GM18507 (cell line): ENCODE measurements around the gene TUBGCP6.
"Not testable (repeated sequence)": the region's sequence is repeated elsewhere in the genome, so short reads cannot be mapped to it uniquely, and the experiment has no call there.

ENCODE experiments used
- DNase-seq: peaks from one replicate; pipeline ENCODE4 v3.0.0; 2011; ENCODE audit warnings: low read depth; ENCODE audit not compliant: insufficient read length; ENCODE audit errors: extremely low spot score
- FAIRE-seq: peaks from 2 replicates; lab custom pipeline; 2011; peaks lifted over from hg19 to GRCh38; lab: Jason Lieb, UNC

Gene TUBGCP6

GRCh38 chr22:50177537-50178470 lies 67.0 kb downstream of the TUBGCP6 start:
- no peak for FAIRE-seq

DNA sequence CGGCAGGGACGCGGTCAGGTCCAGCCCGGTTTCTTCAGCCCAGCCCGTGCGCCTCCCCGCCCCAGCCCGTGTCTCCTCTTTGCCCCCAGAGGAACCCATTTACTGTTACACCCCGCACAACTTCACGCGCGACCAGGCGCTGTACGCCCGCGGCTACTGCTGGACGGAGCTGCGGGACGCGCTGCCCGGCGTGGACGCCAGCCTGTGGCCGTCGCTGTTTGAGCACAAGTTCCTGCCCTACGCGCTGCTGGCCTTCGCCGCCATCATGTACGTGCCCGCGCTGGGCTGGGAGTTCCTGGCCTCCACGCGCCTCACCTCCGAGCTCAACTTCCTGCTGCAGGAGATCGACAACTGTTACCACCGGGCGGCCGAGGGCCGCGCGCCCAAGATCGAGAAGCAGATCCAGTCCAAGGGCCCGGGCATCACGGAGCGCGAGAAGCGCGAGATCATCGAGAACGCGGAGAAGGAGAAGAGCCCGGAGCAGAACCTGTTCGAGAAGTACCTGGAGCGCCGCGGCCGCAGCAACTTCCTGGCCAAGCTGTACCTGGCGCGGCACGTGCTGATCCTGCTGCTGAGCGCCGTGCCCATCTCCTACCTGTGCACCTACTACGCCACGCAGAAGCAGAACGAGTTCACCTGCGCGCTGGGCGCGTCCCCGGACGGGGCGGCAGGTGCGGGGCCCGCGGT lies 67.8 kb downstream of the TUBGCP6 start:
- FAIRE-seq (no peak), DNase-seq (no peak)

More at GRCh38 chr22:50177537-50178470, 67.0 kb downstream of the TUBGCP6 start:
- DNase-seq = no peak

GRCh38 chr22:50175921-50176849 lies 68.6 kb downstream of the TUBGCP6 start:
- no peak for DNase-seq
- no peak for FAIRE-seq

DNA sequence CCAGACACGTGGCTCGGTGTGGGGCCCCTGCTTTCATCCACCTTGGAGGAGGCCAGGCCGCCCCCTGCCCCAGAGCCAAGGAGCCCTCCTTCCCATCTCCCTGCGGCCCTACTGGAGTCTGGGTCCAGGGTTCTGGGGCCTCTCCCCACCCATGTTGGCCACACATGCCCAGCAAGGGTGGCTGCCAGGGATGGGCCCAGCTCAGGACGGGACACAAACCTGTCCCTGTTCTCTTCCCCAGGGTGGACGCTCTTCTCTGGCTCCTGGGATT lies 69.7 kb downstream of the TUBGCP6 start:
- FAIRE-seq = no peak
- no peak for DNase-seq

GRCh38 chr22:50174382-50175190 lies 70.2 kb downstream of the TUBGCP6 start:
- FAIRE-seq (no peak), DNase-seq (no peak)

DNA sequence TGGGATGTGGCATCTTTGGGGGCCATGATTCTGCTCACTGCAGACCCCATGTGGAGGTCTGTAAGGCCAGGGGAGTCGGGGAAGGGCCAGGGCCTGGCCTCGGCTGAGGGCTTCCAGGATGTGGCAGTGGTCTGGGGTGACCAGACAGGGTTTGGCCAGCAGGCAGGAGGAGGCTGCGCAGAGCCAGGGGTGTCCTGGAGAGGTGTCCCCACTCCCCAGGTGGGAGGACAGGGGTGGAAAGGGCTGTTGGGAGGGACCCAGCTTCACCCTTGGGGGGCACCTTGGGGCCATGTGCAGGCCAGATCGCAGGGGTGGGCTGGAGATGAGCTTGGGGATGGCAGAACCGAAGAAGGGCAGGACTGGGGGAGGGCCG lies 70.9 kb downstream of the TUBGCP6 start:
- FAIRE-seq = no peak
- DNase-seq = no peak

- FAIRE-seq (no peak), DNase-seq (no peak)
Measured at GRCh38 chr22:50173311-50173982, 71.4 kb downstream of the TUBGCP6 start.

DNA sequence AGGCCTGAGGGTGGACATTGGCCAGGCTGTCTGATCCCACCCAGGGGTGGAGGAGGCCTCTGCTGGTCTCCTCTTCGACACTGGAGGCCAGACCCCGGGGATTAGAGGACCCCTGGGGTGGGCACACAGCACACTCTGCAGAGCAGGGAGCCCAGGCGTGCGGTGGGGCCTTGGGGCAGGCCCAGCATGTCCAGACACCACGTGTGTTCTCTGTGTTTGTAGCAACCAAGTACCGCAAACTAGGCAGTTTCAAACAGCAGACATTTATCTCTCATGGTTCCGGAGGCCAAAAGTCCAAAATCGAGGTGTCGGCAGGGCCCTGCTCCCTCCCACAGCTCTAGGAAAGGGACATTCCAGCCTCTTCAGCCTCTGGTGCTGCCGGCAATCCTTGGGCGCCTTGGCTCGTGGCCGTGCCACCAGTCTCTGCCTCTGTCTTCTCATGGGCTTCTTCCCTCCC lies 72.8 kb downstream of the TUBGCP6 start:
- DNase-seq = no peak
- FAIRE-seq = no peak

- FAIRE-seq (no peak), DNase-seq (no peak)
Measured at GRCh38 chr22:50171319-50171964, 73.4 kb downstream of the TUBGCP6 start.

DNA sequence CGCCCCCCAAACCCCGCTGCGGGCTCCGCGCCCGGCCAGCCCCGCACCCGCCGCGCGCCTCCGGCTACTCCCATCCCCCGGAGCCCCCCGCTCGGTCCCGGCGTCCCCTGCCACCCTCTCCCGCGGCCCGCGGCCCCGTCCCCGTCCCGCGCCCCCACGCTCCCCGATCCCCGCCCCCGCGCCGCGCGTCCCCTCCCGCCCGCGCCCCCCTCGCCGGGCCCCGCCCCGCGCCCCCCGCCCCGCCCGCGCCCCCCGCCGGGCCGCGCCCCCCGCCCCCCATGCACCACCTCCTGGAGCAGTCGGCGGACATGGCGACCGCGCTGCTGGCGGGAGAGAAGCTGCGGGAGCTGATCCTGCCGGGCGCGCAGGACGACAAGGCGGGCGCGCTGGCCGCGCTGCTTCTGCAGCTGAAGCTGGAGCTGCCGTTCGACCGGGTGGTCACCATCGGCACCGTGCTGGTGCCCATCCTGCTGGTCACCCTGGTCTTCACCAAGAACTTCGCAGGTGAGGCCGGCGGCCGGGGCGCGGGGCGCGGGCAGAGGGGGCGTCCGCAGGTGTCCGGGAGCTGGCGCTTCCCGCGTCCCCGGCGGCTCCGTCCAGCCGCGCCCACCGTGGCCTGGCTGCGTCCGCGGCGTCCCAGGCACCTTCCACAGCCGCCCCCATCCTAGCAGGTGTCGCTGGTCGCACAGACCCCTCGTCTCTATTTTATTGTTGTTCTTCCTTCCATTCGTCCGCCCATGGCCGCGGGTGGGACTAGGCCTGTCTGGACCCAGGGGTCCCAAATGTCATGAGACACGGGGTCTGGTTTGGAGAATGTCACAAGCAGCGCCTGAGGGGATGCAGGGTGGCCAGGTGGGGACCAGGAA lies 74.1 kb downstream of the TUBGCP6 start, which contains the start of gene PANX2:
TSS of gene PANX2 (plus strand) at position 279 of the 866 bp plus-strand sequence. CDS start at position 279, 0 bp downstream.
- FAIRE-seq (no peak), DNase-seq (no peak)

DNA sequence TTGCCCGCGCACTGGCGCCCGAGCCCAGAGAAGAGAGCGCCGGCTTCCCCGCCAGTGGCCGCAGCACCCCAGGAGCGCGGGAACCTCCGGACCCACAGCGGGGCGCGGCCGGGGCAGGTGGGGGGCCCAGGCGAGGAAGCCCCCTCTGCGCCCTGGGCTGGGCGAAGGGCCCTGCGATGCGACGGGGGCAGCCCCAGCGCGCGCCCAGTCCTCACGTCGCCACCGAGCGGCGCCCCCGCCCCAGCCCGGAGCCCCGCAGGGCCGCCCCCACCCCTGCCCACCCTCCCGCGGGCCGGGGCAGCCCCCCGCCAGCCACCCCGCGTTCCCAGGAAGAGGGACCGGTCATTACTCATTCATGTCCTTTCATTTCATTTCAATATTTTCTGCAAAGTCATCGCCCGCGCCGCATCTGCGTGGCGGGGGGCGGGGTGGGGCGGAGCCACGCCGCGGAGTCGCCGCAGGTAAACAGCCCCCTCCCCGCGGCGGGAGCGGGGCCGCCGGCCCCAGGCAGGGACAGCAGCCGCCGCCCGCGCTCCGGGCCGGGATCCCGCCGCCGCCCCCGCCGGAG lies 75.0 kb downstream of the TUBGCP6 start:
- DNase-seq = no peak
- FAIRE-seq = no peak

DNA sequence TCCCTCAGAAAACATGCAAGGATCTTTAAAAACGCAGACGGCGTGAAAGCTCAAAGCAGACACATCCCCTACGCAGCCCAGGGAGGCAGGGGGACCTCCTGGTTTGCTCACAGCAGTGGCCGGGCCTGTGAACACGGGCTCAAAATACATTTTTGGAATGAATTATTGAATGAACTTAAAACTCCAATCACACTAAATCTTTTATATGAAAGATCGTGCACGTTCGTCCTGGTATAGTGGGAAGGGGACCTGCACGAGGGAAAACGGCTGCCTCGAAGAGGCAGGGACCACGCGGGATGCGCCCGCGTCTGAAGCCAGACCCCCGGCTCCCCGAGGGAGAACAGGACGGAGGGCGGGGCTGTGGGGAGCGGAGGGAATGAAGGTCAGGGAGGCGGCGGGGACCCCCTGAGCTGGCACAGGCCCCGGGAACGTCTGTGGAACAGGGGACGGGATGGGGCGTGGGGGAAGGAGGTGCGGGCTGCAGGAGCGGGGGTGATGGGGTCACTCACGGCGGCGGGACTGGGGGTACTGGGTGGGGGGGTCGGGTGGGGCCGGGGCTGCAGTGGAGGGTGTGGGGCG lies 75.6 kb downstream of the TUBGCP6 start:
- FAIRE-seq = no peak

DNA sequence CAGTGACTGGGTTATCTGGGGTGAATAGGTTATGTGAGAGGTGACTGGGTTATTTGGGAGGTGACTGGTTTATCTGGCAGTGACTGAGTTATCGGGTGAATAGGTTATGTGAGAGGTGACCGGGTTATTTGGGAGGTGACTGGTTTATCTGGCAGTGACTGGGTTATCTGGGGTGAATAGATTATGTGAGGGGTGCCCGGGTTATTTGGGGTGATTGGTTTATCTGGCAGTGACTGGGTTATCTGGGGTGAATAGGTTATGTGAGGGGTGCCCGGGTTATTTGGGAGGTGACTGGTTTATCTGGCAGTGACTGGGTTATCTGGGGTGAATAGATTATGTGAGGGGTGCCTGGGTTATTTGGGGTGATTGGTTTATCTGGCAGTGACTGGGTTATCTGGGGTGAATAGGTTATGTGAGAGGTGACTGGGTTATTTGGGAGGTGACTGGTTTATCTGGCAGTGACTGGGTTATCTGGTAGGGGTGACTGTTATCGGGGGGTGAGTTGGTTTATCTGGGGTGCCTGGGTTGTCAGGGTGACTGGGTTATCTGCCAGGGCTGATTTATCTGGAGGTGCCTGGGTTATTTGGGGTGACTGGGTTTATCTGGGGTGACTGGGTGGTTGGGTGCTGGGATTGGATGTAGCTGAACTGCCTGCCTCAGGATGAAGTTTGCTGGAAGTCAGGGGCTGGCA lies 76.2 kb downstream of the TUBGCP6 start:
- DNase-seq, FAIRE-seq: not testable (repeated sequence)

More for the DNA sequence above, 75.6 kb downstream of the TUBGCP6 start:
- DNase-seq = no peak

DNA sequence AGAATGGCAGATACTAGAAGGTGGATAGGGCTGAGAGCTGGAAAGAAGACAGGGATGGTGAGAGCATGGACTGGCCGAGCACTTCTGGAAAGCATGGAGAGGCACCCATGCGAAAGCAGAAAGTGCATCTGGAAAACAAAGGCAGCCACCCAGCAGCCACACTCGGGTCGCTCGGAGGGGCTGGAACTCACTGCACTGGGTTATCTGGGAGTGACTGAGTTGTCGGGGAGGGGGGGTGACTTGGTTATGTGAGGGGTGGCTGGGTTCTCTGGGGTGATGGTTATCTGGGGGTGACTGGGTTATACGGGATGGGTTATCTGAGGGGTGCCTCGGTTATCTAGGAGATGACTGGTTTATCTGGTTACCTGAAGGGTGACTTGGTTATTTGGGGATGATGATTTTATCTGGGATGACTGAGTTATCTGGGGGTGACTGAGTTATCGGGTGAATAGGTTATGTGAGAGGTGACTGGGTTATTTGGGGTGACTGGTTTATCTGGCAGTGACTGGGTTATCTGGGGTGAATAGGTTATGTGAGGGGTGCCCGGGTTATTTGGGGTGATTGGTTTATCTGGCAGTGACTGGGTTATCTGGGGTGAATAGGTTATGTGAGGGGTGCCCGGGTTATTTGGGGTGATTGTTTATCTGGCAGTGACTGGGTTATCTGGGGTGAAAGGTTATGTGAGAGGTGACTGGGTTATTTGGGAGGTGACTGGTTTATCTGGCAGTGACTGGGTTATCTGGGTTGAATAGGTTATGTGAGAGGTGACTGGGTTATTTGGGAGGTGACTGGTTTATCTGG lies 76.9 kb downstream of the TUBGCP6 start:
- FAIRE-seq (no peak), DNase-seq (no peak)
